ENCODE data around the gene ANO1. TPM values are rescaled to one million over a fixed set of nuclear protein-coding genes. Genes with fewer than 3 reads are reported as not detected.
A peak's percentile ranks its signal among the peaks of the same experiment; 100 is the strongest.

Gene ANO1
- total RNA-seq, 2 donors from 2014 or later: 34.6 to 43.9 TPM

DNA sequence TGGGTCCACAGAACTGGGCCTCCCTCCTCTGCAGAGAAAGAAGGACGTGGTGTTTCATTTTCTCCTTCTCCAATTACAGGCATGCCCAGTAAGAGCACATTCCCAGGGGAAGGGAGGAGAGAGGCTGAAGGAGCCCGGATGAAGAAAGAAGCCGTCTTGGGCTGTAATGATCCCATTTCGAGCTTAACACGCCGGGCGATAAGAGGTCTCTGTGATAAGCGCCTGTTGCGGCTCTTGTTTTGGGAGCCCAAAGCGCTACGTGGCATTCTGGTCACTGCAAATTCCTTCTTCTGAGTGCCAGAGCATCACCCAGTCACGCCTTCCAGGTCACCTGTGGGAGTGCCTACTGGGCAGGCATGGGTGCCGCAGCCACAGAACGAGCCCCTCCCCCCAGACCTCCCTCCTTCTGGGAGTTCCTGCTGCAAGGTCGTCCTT is 57.5 kb downstream of the ANO1 start:
- no peaks in the 10 kb centered on the region for H3K36me3 ChIP-seq
- no peaks in the 10 kb centered on the region for H3K4me1 ChIP-seq (replicated peaks)
- DNase-seq (ENCODE audit: low spot score): no peak
- no peak overlapping the region for H3K4me3 ChIP-seq
- intact Hi-C loops (cut with DNase I): no loop called here
- peak overlapping the region; percentile 42 to 45 for H3K27ac ChIP-seq
- TF ChIP-seq POLR2AphosphoS5 (IDR thresholded peaks at IDR 0.05) (no peak), POLR2A (IDR thresholded peaks at IDR 0.05) (no peak)
- TF ChIP-seq, protein P1, sequence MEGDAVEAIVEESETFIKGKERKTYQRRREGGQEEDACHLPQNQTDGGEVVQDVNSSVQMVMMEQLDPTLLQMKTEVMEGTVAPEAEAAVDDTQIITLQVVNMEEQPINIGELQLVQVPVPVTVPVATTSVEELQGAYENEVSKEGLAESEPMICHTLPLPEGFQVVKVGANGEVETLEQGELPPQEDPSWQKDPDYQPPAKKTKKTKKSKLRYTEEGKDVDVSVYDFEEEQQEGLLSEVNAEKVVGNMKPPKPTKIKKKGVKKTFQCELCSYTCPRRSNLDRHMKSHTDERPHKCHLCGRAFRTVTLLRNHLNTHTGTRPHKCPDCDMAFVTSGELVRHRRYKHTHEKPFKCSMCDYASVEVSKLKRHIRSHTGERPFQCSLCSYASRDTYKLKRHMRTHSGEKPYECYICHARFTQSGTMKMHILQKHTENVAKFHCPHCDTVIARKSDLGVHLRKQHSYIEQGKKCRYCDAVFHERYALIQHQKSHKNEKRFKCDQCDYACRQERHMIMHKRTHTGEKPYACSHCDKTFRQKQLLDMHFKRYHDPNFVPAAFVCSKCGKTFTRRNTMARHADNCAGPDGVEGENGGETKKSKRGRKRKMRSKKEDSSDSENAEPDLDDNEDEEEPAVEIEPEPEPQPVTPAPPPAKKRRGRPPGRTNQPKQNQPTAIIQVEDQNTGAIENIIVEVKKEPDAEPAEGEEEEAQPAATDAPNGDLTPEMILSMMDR (IDR thresholded peaks at IDR 0.05): no peak
- no peaks in the 10 kb centered on the region for H3K9me3 ChIP-seq
- 71% methylated on average over 15 of the region's 15 CpGs for WGBS
- H3K27me3 ChIP-seq (replicated peaks; ENCODE audit: insufficient read depth): no peaks in the 10 kb centered on the region

DNA sequence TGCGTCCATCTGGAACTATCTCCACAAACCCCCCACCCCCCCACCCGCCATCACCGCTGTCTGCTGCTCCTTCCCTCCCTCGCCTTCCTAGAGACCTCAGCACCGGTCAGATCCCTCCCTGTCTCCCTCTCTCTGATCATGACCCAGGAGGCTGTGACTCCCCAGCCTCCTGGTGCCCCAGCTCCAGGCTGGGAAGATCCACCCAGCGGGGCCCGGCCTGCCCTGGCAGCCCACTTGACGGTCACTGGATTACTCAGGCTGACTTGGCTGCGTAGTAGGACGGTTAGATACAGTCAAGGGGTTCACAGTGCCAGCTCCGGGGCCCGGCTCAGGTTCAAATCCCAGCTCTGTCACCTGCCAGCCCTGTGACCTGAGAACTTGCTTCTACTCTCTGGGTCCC is 59.3 kb downstream of the ANO1 start:
- no peak overlapping the region for H3K27ac ChIP-seq
- H3K4me1 ChIP-seq (replicated peaks): no peaks in the 10 kb centered on the region
- no peaks in the 10 kb centered on the region for H3K9me3 ChIP-seq
- H3K4me3 ChIP-seq: no peak overlapping the region
- TF ChIP-seq POLR2A (IDR thresholded peaks at IDR 0.05): no peak
- TF ChIP-seq, protein P1 (IDR thresholded peaks at IDR 0.05): no peak
- no peak for TF ChIP-seq POLR2AphosphoS5 (IDR thresholded peaks at IDR 0.05)
- DNase-seq (ENCODE audit: low spot score): no peak
- no peaks in the 10 kb centered on the region for H3K27me3 ChIP-seq (replicated peaks; ENCODE audit: insufficient read depth)
- intact Hi-C loops (cut with DNase I): no loop called here
- H3K36me3 ChIP-seq: no peaks in the 10 kb centered on the region
- WGBS: 89% methylated on average over 10 of the region's 12 CpGs

DNA sequence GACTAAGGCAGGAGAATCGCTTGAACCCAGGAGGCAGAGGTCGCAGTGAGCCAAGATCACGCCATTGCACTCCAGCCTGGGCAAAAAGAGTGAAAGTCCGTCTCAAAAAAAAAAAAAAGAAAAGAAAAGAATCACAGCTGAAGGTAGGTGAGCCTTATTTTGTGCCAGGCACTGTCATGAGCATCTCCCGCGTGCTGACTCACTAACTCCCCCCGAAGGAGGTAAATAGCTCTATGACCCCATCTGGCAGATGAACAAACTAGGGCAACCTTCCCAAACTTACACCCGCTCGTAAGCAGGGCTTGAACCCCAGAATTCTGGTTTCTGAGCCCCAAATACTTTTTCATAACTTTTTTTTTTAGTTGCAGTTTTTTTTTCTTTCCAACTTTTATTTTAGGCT is 60.3 kb downstream of the ANO1 start:
- H3K9me3 ChIP-seq: no peaks in the 10 kb centered on the region
- no peak for DNase-seq (ENCODE audit: low spot score)
- H3K27me3 ChIP-seq (replicated peaks; ENCODE audit: insufficient read depth): no peaks in the 10 kb centered on the region
- WGBS: 86% methylated on average over 9 of the region's 9 CpGs
- H3K4me3 ChIP-seq: no peak overlapping the region
- TF ChIP-seq, protein P1 (IDR thresholded peaks at IDR 0.05): no peak
- TF ChIP-seq POLR2AphosphoS5 (IDR thresholded peaks at IDR 0.05) (no peak), POLR2A (IDR thresholded peaks at IDR 0.05) (no peak)
- H3K27ac ChIP-seq: no peak overlapping the region
- no peaks in the 10 kb centered on the region for H3K4me1 ChIP-seq (replicated peaks)
- intact Hi-C loops (cut with DNase I): no loop called here
- H3K36me3 ChIP-seq: no peaks in the 10 kb centered on the region

DNA sequence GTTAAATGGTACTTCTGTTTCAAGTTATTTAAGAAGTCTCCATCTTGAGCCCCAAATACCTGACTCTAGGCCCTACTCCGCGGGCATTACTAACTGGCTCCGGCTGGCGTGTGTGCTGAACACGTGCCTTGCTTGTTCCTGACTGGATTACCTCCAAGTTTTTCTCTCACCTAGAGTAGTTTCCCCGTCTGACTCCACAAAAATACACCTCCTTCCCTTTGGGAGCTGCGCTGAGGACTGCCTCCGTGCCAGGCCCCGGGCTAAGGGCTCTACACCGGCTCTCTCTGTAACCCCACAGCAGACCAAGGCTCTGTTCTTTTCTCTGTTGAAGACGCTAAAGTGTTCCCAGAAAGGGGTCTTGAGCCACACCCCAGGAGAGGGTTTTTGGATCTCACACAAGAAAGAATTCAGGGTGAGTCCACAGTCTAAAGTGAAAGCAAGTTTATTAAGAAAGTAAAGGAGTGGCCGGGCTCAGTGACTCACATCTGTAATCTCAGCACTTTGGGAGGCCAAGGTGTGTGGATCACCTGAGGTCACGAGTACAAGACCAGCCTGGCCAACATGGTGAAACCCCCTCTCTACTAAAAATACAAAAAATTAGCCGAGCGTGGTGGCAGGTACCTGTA is 61.8 kb downstream of the ANO1 start:
- no peak overlapping the region for H3K27ac ChIP-seq
- intact Hi-C loops (cut with DNase I): no loop called here
- TF ChIP-seq, protein P1 (IDR thresholded peaks at IDR 0.05): no peak
- TF ChIP-seq POLR2A (IDR thresholded peaks at IDR 0.05) (no peak), POLR2AphosphoS5 (IDR thresholded peaks at IDR 0.05) (no peak)

More for the DNA sequence above, 61.8 kb downstream of the ANO1 start:
- Histone ChIP-seq H3K36me3 (no peaks in the 10 kb centered on the region), H3K4me1 (replicated peaks) (no peaks in the 10 kb centered on the region), H3K9me3 (no peaks in the 10 kb centered on the region), H3K4me3 (no peak overlapping the region), H3K27me3 (replicated peaks; ENCODE audit: insufficient read depth) (no peaks in the 10 kb centered on the region)
- no peak for DNase-seq (ENCODE audit: low spot score)
- WGBS: 84% methylated on average over 15 of the region's 15 CpGs

All from prostate gland (tissue), 2 donors.